ENCODE results near the gene FAR1.
"Not testable (repeated sequence)": the region's sequence is repeated elsewhere in the genome, so short reads cannot be mapped to it uniquely, and the experiment has no call there.

The FAR1 gene

DNA sequence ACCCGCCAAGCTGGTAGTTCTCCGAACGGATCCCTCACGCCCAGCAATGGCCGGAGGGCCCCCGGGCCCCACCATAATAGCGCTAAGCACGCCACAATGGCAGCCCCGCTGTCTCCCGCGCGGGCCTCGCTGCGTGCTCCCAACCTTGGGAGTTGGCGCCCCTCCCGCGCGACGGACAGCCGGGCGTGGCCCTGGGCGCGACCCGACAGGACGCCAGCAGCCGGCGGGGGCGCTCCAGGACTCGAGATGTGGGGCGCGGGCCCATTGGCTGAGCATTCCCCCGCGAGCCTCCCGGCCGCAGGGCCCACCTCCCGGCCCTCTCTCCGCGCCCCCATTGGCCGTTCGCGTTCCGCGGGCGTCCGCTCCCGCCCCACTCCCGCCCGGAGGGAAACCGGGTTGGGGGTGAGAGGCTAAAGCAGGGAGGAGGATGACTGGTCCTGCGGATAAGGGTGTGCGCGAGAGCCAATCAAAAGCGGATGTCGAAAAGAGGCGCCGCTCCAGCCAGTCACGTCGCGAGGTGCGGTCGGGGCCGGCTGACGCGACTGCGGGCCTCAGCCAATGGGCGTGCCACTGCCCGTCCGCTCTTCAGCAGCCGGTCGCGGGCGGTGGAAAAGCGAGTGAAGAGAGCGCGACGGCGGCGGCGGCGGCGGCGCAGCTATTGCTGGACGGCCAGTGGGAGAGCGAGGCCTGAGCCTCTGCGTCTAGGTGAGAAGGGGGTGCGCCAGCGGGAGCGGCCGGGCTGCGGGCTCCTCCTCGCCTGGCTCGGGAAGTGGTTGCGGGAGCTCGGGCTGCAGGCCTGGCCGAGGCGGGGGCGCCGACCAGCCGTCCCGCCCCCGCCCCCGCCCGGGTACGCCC, at the start of gene FAR1:
FAR1 (plus strand) TSS at position 567 of the 855 bp plus-strand sequence. CDS start 26,098 bp downstream, outside the sequence.
- peak; percentile 97 for DNase-seq

GRCh38 chr11:13620063-13620462, 48.4 kb upstream of the FAR1 start:
- no peak for DNase-seq

GRCh38 chr11:13626818-13627217, 41.6 kb upstream of the FAR1 start:
- not testable (repeated sequence) for DNase-seq

- DNase-seq: not testable (repeated sequence)
Measured at GRCh38 chr11:13628634-13629033, 39.8 kb upstream of the FAR1 start.

DNA sequence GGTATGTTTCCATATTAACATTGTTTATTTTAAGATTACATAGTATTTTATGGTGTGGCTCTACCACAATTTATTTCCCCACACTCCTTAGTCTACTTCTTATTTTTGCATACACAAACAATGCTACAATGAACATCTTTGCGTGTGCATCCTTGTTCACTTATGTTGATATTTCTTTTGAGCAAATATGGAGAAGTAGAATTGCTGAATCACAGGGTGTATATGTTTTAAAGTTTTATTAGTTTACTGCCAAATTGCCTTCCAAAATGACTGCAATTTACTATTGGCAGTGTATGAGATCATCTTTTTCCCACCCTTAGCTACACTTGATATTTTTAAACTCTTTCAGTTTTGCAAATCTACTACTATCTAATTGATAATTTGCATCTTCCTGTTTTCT, 38.7 kb upstream of the FAR1 start:
- no peak for DNase-seq

GRCh38 chr11:13635290-13635689, 33.2 kb upstream of the FAR1 start:
- no peak for DNase-seq

DNA sequence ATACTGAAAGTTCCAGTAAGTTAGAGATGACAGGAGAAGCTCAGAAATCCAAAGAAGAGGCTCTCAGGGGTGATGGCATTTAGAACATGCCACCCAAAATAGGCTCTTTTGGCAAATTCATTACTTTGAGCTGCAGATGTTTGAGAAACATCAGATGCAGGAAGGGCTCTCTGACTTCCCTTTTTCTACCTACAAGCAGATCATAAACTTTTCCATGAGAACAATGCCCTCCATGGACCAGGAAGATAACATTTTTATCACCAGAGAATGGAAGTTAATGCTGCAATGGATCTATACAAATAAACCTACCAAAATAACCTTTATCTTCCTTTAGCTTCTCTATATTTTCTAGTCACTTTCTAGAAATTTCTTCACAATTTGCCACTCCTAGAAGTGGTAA, 32.7 kb upstream of the FAR1 start:
- no peak for DNase-seq

GRCh38 chr11:13637125-13638069, 31.1 kb upstream of the FAR1 start:
- no peak for DNase-seq

DNA sequence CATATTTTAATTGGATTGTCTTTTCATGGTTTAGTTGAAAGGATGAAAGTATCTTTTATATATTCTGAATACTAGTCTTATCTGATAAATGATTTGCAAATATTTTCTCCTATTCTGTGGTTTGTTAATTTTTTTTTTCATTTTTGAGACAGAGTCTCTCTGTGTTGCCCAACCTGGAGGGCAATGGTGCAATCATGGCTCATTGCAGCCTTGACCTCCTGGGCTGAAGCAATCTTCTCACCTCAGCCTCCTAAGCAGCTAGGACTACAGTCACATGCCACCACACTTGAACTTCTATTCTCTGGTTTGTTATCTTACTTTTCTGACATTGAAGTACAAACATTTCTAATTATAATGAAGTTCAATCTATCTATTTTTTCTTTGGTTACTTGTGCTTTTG, 30.0 kb upstream of the FAR1 start:
- DNase-seq: no peak

DNA sequence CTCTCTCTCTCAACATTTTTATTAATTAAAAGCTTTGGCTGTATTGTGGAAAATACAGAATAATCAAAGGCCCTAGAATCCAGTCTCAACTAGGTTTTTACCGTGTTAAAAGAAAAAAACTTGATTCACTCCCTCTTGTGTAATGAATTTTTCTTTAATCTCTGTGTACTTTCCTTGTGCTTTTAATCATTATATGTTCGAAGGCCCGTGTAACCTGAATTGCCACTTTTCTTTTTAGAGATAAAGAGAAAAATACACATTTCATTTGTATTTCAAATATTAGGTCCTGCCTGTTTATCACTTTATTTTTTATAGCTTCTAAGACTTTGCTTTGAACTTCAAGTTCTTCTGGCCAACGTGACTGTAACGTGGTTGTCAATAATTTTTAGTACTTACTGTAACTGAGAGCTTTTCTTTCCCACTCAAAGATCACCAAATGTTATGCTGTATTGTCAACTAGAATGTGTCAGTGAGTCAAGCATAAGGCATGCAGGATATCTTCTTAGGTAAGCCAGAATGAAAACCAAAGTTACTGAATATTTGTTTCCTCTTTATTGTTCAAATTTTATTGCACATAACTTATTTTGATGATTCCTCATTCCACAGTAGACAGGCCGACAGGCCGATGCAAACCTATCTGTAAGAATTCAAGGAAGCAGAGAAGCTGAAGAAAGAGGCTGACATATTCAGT, 23.3 kb upstream of the FAR1 start:
- DNase-seq: no peak

- DNase-seq: no peak
Measured at GRCh38 chr11:13647391-13647790, 21.1 kb upstream of the FAR1 start.

- DNase-seq: no peak
Measured at GRCh38 chr11:13649619-13650018, 18.8 kb upstream of the FAR1 start.

- DNase-seq: not testable (repeated sequence)
Measured at GRCh38 chr11:13651515-13651914, 17.0 kb upstream of the FAR1 start.

DNA sequence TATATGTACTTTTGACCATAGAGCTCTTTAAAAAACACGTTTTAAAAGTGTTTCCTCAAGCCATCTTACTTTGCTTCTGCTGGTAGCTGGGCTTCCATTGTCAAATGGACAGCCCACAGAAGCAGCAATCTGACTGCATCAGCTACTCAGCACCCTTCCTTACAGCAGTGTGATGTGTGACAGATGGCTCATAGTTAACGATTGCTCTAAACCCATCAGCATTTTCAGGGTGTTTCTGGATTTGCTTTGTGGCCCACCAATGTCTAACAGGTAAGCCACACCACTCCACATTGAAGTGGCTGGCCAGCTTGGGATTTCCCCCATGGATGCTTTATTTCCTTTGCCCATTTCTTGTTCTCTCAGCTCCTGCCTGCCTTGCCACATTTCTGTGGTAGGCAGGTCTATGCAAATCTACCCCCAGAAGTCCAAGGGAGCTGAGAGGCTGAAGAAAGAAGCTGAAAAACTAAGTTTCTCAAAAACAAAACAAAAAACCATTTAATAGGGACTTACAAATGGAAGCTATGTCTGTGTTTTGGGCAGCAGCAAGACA, 7.3 kb upstream of the FAR1 start:
- no peak for DNase-seq

DNA sequence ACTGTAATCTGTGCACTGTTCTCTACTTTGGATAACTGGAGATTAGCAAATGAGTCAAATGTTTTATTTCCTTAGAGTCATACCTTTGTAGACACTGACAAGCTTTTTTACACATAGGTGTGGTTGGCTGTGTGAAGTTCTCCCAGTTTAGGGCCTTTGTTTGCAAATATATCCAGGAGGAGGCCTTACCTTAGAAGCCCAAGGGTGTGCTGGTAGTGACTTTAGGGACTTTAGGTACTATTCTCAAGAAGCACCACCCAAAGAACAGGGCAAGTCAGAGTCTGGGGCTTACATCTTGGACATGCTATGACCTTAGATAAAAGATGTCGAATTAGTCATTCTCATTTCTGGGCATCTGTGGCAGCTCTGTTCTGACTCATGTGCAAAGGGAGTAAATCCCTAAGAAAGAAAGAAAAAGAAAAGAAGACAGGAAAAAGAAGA, 4.8 kb upstream of the FAR1 start:
- no peak for DNase-seq

GRCh38 chr11:13664351-13664750, 4.1 kb upstream of the FAR1 start:
- no peak for DNase-seq

- DNase-seq: no peak
Measured at GRCh38 chr11:13666708-13667107, 1.8 kb upstream of the FAR1 start.

DNA sequence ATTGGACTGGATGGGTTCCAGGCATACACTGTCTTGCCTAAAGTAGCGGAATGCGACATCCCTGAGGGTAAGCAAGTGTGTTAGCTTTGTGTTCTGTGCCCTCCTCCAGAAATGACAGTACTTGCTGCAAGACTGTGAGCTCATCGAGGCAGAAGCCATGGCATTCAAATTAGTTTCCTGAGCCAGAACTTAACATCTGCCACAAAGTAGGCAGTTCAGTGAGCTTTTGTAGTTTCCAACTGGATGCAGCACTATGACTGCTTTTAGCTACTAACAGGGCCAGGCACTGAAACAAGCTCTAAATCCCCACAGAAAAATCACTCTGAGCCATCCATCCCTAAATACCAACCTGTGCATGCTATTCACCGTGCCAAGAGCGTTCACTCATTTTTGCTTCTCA, 1.2 kb upstream of the FAR1 start:
- no peak for DNase-seq

DNA sequence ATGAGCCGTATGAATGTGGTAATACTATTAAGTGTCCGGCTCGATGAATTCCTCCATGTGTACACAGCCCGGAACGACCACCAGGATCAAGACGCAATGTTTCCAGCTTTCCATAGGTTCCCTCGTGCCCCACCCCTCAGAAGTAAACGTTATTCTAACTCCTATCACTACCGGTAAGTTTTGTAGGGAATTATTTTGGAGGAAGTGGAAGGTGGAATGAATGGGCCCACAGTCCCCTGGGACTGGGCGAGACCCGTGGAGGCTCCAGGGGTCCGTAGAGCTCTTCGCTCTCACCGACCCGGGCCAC, 720 bp upstream of the FAR1 start:
- no peak for DNase-seq

DNA sequence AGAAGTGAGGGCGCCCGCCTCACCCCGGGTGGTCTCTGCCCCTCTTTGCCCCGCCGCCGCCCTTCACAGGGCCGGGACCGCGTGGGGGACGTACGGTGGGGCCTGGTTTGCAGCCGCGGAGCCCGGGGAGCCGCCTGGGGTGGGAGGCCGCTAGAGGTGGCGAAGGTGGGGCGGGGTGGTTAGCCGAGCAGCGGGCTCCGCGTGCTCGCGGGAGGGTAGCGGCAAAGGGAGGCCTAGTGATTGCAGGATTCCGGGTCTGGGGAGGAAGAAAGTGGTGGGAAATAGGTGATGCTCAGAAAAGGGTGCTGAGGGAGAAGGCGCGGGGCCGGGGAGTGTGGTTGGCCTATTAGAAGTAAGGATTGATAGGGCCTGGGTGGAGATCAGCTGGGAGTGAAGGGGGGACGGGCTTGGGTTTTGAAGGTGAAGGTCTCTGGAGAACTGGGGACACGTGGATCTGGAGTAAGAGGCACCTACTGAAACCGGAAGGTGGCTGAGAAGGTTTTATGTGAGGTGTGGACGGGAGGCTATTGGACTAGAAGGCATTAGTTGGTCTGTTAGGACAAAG, 571 bp downstream of the FAR1 start:
- peak; percentile 52 for DNase-seq

- DNase-seq: no peak
Measured at GRCh38 chr11:13669544-13670488, 1.3 kb downstream of the FAR1 start.
